Cerebellar cortex (tissue), 1 donor: Measurements from ENCODE around the gene PLEKHA5.
"Not testable (repeated sequence)": the region's sequence is repeated elsewhere in the genome, so short reads cannot be mapped to it uniquely, and the experiment has no call there.

Experiments
- DNase-seq: peaks from one replicate; pipeline ENCODE4 v3.0.0-alpha.2; 2015; ENCODE audit warnings: low spot score

The PLEKHA5 gene

DNA sequence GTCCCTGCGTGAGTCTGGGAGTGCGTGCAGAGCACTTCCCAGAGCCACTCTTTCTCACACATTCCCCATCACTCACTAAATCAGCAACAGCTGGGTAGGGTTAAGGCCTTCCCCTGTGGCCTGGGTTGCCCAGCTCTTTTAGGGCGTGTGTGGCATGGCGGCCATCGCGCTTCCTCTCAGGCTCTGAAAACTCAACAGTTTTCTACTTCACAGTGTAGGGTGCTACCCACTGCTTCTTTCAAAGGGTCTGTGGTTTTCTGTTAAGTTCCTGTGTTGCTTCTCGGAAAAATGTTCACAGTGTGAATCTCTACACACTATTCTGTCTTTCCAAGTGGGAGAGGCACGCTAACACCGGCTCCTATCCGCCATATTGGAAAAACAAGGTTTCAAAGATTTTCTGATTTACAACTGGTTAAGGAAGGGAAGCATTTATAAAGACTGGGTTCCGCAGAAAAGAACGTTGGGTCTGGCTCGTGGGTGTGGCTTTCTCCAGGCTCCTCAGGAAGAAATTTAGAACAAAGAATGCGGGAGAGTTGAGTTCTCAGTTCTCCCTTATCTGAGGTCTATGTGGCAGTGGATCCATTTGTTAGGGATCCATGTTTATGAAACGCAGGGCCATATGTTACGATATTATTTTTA lies 274.8 kb downstream of the PLEKHA5 start:
- no peak for DNase-seq

GRCh38 chr12:19409376-19409775 lies 279.8 kb downstream of the PLEKHA5 start:
- DNase-seq: no peak

- DNase-seq: no peak
Measured at GRCh38 chr12:19410211-19410610, 280.7 kb downstream of the PLEKHA5 start.

DNA sequence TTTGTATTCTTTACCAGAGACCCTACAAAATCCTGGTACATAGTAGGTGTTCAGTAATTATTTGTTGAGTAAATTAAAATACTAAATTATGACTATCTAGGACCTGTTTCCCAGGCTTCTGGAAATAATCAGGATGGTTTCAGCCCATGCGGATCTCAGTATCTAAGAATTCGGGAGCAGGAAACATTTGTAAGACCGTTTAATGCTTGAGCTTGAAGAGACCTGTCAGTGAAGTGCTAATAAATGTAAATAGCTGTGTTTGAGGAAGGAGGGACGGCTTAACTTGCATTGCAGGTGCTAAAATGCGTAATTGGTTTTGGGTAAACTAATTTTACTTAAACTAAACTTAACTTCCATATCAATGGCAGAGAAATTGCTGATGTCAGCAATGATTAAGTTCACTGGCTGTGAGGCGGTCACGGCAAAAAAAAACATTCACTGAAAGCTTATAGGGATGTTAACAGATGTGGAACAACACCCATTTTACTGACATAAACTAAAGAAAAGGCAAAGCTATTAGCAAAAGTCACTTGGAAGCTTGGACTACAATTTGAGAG lies 281.2 kb downstream of the PLEKHA5 start:
- no peak for DNase-seq

DNA sequence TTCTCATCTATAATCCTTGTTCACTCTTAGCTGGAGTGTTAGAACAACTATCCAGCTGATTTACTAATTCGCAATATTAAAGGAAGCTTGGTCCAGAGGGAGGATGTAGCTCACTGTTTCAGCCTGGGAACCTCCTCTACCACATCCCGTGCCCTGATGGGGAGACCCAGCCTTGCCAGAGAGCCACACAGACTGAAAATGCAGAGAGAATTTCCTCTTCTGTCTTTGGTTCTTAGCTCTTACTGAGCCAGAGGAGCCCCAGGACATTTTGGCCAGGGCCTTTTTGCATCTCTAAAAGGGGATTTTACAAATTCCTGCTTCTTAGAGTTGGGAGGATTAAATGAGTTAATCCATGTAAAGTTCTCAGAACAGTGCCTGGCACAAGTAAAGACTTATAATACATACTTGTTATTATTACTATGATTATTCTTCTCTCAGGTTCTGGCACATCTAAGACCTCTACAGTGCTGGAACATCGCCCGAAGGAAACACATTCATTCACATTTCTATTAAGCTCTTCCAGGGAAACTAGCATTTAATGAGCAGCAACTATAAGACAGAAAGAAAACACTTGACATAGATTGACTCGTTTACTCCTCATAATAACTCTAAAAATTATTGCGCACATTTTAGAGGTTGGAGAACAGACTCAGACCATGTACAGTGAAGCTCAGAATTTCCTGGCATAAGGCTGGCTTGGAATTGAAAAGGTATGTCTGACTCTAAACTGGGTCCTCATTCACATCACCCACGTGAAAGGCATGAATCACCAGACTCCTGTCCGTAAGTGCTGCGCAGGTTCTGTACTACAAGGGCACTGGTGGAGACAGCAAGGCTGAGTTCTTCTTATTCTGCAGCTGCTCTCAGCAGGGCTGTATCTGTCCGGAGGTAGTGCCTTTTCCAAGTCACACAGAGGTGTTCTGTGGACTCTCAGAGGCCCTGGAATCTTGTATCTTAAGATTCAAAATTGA lies 282.0 kb downstream of the PLEKHA5 start:
- no peak for DNase-seq

DNA sequence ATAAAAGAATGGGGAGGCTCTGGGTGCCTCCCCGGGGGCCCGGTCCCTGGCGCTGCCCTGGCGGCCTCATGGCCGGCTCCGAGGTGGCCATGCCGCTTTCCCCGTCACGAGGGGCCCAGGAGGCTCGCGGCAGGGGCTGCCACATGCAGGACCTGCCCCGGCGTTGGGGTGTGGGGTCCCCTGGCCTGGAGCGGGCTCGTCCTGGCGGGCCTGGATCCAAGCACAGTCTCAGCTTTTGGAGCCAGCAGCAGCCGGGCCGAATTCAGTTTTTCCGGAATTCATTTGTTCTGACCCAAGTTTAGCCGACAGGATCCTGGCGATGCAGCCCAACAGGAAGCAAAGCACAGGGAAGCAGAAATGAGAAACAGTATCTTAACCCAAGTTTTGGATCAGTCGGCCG lies 283.3 kb downstream of the PLEKHA5 start:
- DNase-seq: no peak

GRCh38 chr12:19413582-19413981 lies 284.0 kb downstream of the PLEKHA5 start:
- not testable (repeated sequence) for DNase-seq

GRCh38 chr12:19415563-19415962 lies 286.0 kb downstream of the PLEKHA5 start:
- DNase-seq: no peak

- no peak for DNase-seq
Measured at GRCh38 chr12:19419086-19419485, 289.6 kb downstream of the PLEKHA5 start.

- DNase-seq: no peak
Measured at GRCh38 chr12:19421503-19422282, 292.2 kb downstream of the PLEKHA5 start.

GRCh38 chr12:19423166-19423930 lies 293.8 kb downstream of the PLEKHA5 start:
- DNase-seq: no peak
